ENCODE results near the gene C3orf33. TPM values are rescaled to one million over a fixed set of nuclear protein-coding genes. Genes with fewer than 3 reads are reported as not detected.

The C3orf33 gene
- total RNA-seq, 1 donor from 2014 or later = 1.7 TPM

- intact Hi-C loops (cut with micrococcal nuclease) = loop anchor here (10.0 kb wide), 1 partner anchor 120 kb away; no protein-coding TSS in a partner anchor
- Mint-ChIP-seq H3K4me1 (ENCODE audit: low read depth) (peaks cover 19% of the 10 kb centered on the region), H3K27ac (no peak within 1 kb of the TSS), H3K4me3 (ENCODE audit: low read depth) (peak within 1 kb of the TSS; percentile 64), H3K27me3 (ENCODE audit: low read depth) (peaks cover 61% of the 10 kb centered on the region), H3K36me3 (ENCODE audit: low read depth) (no peaks in the 10 kb centered on the region), H3K9me3 (no peaks in the 10 kb centered on the region)
- peak; percentile 13 for DNase-seq (ENCODE audit: low spot score)
Observed at GRCh38 chr3:155744626-155745324, 61.3 kb downstream of the C3orf33 start, which contains the start of gene PLCH1. Gene PLCH1, minus strand, starts transcription at chr3:155745071. Its CDS starts 40,847 bp downstream, at chr3:155704224.

DNA sequence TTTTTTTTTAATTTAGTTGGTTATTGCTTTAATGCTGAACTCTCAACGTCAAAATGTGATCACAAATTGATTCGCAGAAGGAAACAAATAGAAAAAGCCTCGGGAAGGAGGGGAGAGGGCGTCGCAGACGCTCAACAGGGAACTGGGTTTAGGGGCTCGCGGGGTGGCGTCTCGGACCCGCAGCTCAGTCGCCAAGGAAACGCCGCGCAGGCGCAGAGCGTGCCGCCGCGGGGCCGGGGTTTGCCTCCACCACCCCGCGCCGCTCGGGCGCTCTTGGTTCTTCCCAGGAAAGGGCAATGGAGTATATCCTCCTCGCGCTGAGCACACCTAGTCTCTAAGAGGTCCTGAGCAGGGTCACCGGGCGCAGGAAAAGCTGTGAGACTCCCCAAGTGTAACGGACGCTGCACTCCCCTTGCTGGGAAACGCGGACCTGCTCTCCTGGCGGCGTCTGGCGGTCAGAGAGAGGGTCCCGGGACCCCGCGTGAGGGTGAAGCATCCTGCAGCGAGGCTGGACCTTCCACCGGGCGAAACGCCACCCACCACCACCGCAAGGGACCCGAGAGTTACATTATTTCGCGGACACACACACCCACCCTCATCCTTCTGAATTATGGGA, 62.0 kb downstream of the C3orf33 start:
- no peaks in the 10 kb centered on the region for H3K9me3 Mint-ChIP-seq
- H3K27ac Mint-ChIP-seq = no peak overlapping the region
- no peaks in the 10 kb centered on the region for H3K36me3 Mint-ChIP-seq (ENCODE audit: low read depth)
- peaks cover 19% of the 10 kb centered on the region for H3K4me1 Mint-ChIP-seq (ENCODE audit: low read depth)
- peaks cover 65% of the 10 kb centered on the region for H3K27me3 Mint-ChIP-seq (ENCODE audit: low read depth)
- peak; percentile 12 for DNase-seq (ENCODE audit: low spot score)
- H3K4me3 Mint-ChIP-seq (ENCODE audit: low read depth) = peak overlapping the region; percentile 64
- intact Hi-C loops (cut with micrococcal nuclease) = loop anchor here (10.0 kb wide), 1 partner anchor 121 kb away; no protein-coding TSS in a partner anchor

DNA sequence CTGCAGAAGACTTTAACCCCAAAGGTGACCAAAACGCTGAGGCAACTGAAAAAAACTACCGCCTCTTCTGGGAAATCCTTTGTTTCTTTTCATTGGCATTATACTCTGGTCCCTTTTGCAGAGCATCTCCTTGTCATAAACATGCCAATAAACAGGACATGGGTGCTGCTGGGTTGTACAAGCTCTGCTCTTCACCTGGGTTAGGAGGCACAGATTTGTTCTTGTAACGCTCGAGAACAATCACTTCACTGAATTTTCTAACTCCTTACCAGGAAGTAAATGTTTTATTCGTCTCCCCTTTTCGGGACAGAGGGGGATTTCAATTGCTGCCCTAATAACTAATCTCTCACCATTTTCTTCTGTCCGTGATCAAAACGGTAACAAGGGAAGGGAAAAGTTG, 62.5 kb downstream of the C3orf33 start:
- DNase-seq (ENCODE audit: low spot score) = no peak
- H3K4me1 Mint-ChIP-seq (ENCODE audit: low read depth) = peaks cover 19% of the 10 kb centered on the region
- H3K9me3 Mint-ChIP-seq = no peaks in the 10 kb centered on the region
- peaks cover 67% of the 10 kb centered on the region for H3K27me3 Mint-ChIP-seq (ENCODE audit: low read depth)
- peak overlapping the region; percentile 64 for H3K4me3 Mint-ChIP-seq (ENCODE audit: low read depth)
- H3K36me3 Mint-ChIP-seq (ENCODE audit: low read depth) = no peaks in the 10 kb centered on the region
- intact Hi-C loops (cut with micrococcal nuclease) = loop anchor here (10.0 kb wide), 1 partner anchor 121 kb away; no protein-coding TSS in a partner anchor
- no peak overlapping the region for H3K27ac Mint-ChIP-seq

- peaks cover 66% of the 10 kb centered on the region for H3K27me3 Mint-ChIP-seq (ENCODE audit: low read depth)
- H3K27ac Mint-ChIP-seq = no peak overlapping the region
- H3K36me3 Mint-ChIP-seq (ENCODE audit: low read depth) = no peaks in the 10 kb centered on the region
- no peaks in the 10 kb centered on the region for H3K9me3 Mint-ChIP-seq
- peaks cover 21% of the 10 kb centered on the region for H3K4me1 Mint-ChIP-seq (ENCODE audit: low read depth)
- DNase-seq (ENCODE audit: low spot score) = no peak
- intact Hi-C loops (cut with micrococcal nuclease) = loop anchor here (10.0 kb wide), 1 partner anchor 122 kb away; no protein-coding TSS in a partner anchor
- H3K4me3 Mint-ChIP-seq (ENCODE audit: low read depth) = no peak overlapping the region
Observed at GRCh38 chr3:155742349-155742965, 63.6 kb downstream of the C3orf33 start.

- intact Hi-C loops (cut with micrococcal nuclease) = loop anchor here (10.0 kb wide), 1 partner anchor 123 kb away; no protein-coding TSS in a partner anchor
- no peak overlapping the region for H3K27ac Mint-ChIP-seq
- DNase-seq (ENCODE audit: low spot score) = no peak
- peaks cover 21% of the 10 kb centered on the region for H3K4me1 Mint-ChIP-seq (ENCODE audit: low read depth)
- peaks cover 61% of the 10 kb centered on the region for H3K27me3 Mint-ChIP-seq (ENCODE audit: low read depth)
- no peaks in the 10 kb centered on the region for H3K36me3 Mint-ChIP-seq (ENCODE audit: low read depth)
- no peak overlapping the region for H3K4me3 Mint-ChIP-seq (ENCODE audit: low read depth)
- H3K9me3 Mint-ChIP-seq = no peaks in the 10 kb centered on the region
Observed at GRCh38 chr3:155741603-155742002, 64.5 kb downstream of the C3orf33 start.

- Mint-ChIP-seq H3K9me3 (no peaks in the 10 kb centered on the region), H3K4me3 (ENCODE audit: low read depth) (no peak overlapping the region), H3K4me1 (ENCODE audit: low read depth) (peaks cover 21% of the 10 kb centered on the region), H3K27ac (no peak overlapping the region), H3K27me3 (ENCODE audit: low read depth) (peaks cover 58% of the 10 kb centered on the region), H3K36me3 (ENCODE audit: low read depth) (no peaks in the 10 kb centered on the region)
- intact Hi-C loops (cut with micrococcal nuclease) = loop anchor here (10.0 kb wide), 1 partner anchor 124 kb away; no protein-coding TSS in a partner anchor
- DNase-seq (ENCODE audit: low spot score) = no peak
Observed at GRCh38 chr3:155741101-155741500, 65.0 kb downstream of the C3orf33 start.

GRCh38 chr3:155739154-155739553, 66.9 kb downstream of the C3orf33 start:
- Mint-ChIP-seq H3K9me3 (no peaks in the 10 kb centered on the region), H3K4me3 (ENCODE audit: low read depth) (no peak overlapping the region), H3K27me3 (ENCODE audit: low read depth) (peaks cover 42% of the 10 kb centered on the region), H3K36me3 (ENCODE audit: low read depth) (no peaks in the 10 kb centered on the region), H3K4me1 (ENCODE audit: low read depth) (peaks cover 11% of the 10 kb centered on the region), H3K27ac (no peak overlapping the region)
- DNase-seq (ENCODE audit: low spot score) = no peak
- intact Hi-C loops (cut with micrococcal nuclease) = no loop called here

DNA sequence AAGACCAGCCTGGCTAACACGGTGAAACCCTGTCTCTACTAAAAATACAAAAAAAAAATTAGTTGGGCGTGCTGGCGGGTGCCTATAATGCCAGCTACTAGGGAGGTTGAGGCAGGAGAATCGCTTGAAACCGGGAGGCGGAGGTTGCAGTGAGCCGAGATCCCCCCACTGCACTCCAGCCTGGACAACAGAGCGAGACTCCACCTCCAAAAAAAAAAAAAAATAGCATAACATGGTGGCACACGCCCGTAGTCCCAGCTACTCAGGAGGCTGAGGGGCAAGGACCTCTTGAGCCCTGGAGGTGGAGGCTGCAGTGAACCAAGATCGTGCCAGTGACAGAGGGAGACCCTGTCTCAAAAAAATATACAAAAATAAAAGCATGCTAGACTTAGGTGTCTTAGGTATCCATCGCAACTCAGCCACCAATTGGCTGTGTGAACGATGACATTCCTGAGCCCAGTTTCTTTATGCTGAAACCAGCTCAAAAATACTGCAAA, 67.5 kb downstream of the C3orf33 start:
- peaks cover 40% of the 10 kb centered on the region for H3K27me3 Mint-ChIP-seq (ENCODE audit: low read depth)
- H3K9me3 Mint-ChIP-seq = no peaks in the 10 kb centered on the region
- peaks cover 8% of the 10 kb centered on the region for H3K4me1 Mint-ChIP-seq (ENCODE audit: low read depth)
- H3K36me3 Mint-ChIP-seq (ENCODE audit: low read depth) = no peaks in the 10 kb centered on the region
- no peak overlapping the region for H3K27ac Mint-ChIP-seq
- intact Hi-C loops (cut with micrococcal nuclease) = no loop called here
- DNase-seq (ENCODE audit: low spot score) = no peak
- no peak overlapping the region for H3K4me3 Mint-ChIP-seq (ENCODE audit: low read depth)

DNA sequence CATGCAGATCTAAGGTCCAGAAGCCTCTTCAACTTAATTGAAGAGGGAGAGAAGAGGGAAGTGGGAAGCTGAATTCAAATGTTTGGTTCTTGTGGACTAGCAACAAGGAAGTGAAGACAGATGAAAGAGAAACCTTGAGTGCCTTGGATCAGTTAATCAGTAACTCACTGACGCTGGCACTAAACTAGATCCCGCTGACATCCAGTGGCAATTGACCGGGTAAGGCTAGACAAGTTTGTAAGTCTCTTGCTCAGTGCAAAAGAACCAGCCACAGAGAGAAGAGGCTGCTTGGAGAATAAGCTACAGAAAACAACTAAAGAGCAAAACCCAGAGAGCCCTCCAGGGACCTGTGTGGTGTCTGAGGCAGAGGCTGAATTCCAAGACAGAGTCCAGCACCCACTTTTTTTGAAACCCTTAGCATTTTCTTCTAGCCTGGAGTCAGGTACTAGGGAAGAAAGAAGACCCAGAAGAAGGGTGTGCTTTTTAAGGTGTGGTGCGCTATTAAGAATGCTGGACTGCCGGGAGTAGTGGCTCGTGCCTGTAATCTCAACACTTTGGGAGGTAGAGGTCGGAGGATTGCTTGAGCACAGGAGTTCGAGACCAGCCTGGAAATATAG, 68.1 kb downstream of the C3orf33 start:
- DNase-seq (ENCODE audit: low spot score) = no peak
- Mint-ChIP-seq H3K27me3 (ENCODE audit: low read depth) (peaks cover 36% of the 10 kb centered on the region), H3K9me3 (no peaks in the 10 kb centered on the region), H3K4me1 (ENCODE audit: low read depth) (peaks cover 7% of the 10 kb centered on the region), H3K36me3 (ENCODE audit: low read depth) (no peaks in the 10 kb centered on the region), H3K4me3 (ENCODE audit: low read depth) (no peak overlapping the region), H3K27ac (no peak overlapping the region)
- intact Hi-C loops (cut with micrococcal nuclease) = no loop called here

- Mint-ChIP-seq H3K4me3 (ENCODE audit: low read depth) (no peak overlapping the region), H3K27me3 (ENCODE audit: low read depth) (peaks cover 29% of the 10 kb centered on the region), H3K4me1 (ENCODE audit: low read depth) (peaks cover 3% of the 10 kb centered on the region), H3K9me3 (no peaks in the 10 kb centered on the region), H3K36me3 (ENCODE audit: low read depth) (no peaks in the 10 kb centered on the region), H3K27ac (no peak overlapping the region)
- intact Hi-C loops (cut with micrococcal nuclease) = no loop called here
- no peak for DNase-seq (ENCODE audit: low spot score)
Observed at GRCh38 chr3:155736381-155736780, 69.7 kb downstream of the C3orf33 start.

DNA sequence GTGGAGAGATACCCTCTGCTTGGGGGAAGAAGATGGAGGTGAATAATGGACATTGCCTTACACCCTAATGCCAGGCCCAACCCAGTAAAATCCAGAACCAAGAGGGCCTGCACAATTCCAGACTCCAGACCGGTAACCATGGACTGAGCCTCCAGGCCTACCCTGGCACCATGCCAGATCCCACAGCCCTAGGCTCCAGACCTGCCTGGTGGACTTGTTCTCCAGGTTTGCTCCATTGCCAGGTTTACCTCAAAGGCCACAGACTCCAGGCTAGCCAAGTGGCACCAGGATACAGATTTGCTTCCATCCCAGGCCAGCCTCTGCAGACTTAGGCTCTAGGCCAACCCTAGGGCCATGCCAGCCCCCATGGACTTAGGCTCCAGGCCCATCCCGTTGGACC, 75.2 kb downstream of the C3orf33 start:
- DNase-seq (ENCODE audit: low spot score) = no peak
- no peak overlapping the region for H3K27ac Mint-ChIP-seq
- no peaks in the 10 kb centered on the region for H3K9me3 Mint-ChIP-seq
- H3K27me3 Mint-ChIP-seq (ENCODE audit: low read depth) = peaks cover 11% of the 10 kb centered on the region
- H3K36me3 Mint-ChIP-seq (ENCODE audit: low read depth) = no peaks in the 10 kb centered on the region
- no peaks in the 10 kb centered on the region for H3K4me1 Mint-ChIP-seq (ENCODE audit: low read depth)
- intact Hi-C loops (cut with micrococcal nuclease) = no loop called here
- H3K4me3 Mint-ChIP-seq (ENCODE audit: low read depth) = no peak overlapping the region

- intact Hi-C loops (cut with micrococcal nuclease) = no loop called here
- no peaks in the 10 kb centered on the region for H3K36me3 Mint-ChIP-seq (ENCODE audit: low read depth)
- DNase-seq (ENCODE audit: low spot score) = no peak
- H3K27ac Mint-ChIP-seq = no peak overlapping the region
- H3K4me1 Mint-ChIP-seq (ENCODE audit: low read depth) = no peaks in the 10 kb centered on the region
- H3K4me3 Mint-ChIP-seq (ENCODE audit: low read depth) = no peak overlapping the region
- H3K27me3 Mint-ChIP-seq (ENCODE audit: low read depth) = peaks cover 8% of the 10 kb centered on the region
- H3K9me3 Mint-ChIP-seq = no peaks in the 10 kb centered on the region
Observed at GRCh38 chr3:155727836-155728235, 78.2 kb downstream of the C3orf33 start.
